Measurements from ENCODE around the gene LRRN2. TPM values are rescaled to one million over a fixed set of nuclear protein-coding genes. Genes with fewer than 3 reads are reported as not detected.
A peak's percentile ranks its signal among the peaks of the same experiment; 100 is the strongest.

The LRRN2 gene
- total and polyA plus RNA-seq, 9 of the 15 experiments (the other 6 are each of a cell fraction or from before 2014, with no cell fraction given): 0.05 TPM; not detected in 8

DNA sequence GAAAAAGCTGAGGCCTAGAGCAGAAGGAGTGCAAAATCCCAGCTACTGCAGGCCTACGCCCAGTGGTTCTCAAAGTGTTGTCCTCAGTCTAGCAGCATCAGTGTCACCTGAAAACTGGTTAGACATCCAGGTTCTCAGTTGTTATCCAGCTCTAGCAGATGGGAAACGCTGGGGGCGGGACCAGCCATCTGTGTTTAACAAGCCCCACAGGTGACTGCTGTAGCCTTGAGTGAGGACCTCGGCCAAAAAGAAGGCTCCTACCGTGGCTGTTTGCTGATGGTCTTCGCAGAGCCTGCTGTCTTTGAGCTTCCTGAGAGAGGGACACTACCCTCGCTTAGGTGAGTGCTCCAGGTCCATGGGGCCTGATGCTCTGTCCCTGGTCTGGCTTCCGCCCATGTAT, 69.7 kb downstream of the LRRN2 start:
- no peaks in the 10 kb centered on the region for H3K79me2 ChIP-seq (ENCODE audit: control insufficient read depth, insufficient read depth, low read length)
- intact Hi-C loops (cut with micrococcal nuclease): no loop called here
- H3K9me3 ChIP-seq (replicated peaks; ENCODE audit: control insufficient read depth, insufficient read depth, low read depth, low read length): no peaks in the 10 kb centered on the region
- peaks cover 48 to 69% of the 10 kb centered on the region in 2 experiments for H3K27me3 ChIP-seq (ENCODE audit: control insufficient read depth in 2 of 2, insufficient read depth in 2 of 2, low read length in 2 of 2)
- TF ChIP-seq CBFA2T3 (IDR thresholded peaks at IDR 0.05) (0 out of 2 replicates have a peak, but pooled peaks have one; percentile 10), PPARD (CRISPR knock-in tag; IDR thresholded peaks at IDR 0.05) (no peak)
- TF ChIP-seq, protein P1, sequence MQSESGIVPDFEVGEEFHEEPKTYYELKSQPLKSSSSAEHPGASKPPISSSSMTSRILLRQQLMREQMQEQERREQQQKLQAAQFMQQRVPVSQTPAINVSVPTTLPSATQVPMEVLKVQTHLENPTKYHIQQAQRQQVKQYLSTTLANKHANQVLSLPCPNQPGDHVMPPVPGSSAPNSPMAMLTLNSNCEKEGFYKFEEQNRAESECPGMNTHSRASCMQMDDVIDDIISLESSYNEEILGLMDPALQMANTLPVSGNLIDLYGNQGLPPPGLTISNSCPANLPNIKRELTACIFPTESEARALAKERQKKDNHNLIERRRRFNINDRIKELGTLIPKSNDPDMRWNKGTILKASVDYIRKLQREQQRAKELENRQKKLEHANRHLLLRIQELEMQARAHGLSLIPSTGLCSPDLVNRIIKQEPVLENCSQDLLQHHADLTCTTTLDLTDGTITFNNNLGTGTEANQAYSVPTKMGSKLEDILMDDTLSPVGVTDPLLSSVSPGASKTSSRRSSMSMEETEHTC (IDR thresholded peaks at IDR 0.05): no peak
- no peaks in the 10 kb centered on the region for H3K36me3 ChIP-seq (ENCODE audit: control insufficient read depth, insufficient read depth, low read length)
- WGBS (ENCODE audit: insufficient coverage, low coverage, missing lambda C conversion rate): 12% methylated on average over 8 of the region's 8 CpGs
- CTCF ChIA-PET (ENCODE audit: low intra/inter-chr PET ratio): no interaction called here
- H3K4me3 ChIP-seq: no peak overlapping the region
- H3K9ac ChIP-seq (ENCODE audit: insufficient read depth in 1 of 2, low read depth in 2 of 2, low read length in 2 of 2): no peak overlapping the region
- peaks cover 0 to 20% of the 10 kb centered on the region in 2 experiments; a peak in 1 of 5 replicates for H3K4me1 ChIP-seq (replicated peaks in 1 of 2; ENCODE audit: control insufficient read depth in 2 of 2, insufficient read depth in 2 of 2, low read length in 2 of 2)
- H4K20me1 ChIP-seq (replicated peaks; ENCODE audit: control insufficient read depth, insufficient read depth, low read length): no peaks in the 10 kb centered on the region
- H3K9me1 ChIP-seq (ENCODE audit: control insufficient read depth, insufficient read depth, low read length): no peaks in the 10 kb centered on the region
- H3K4me2 ChIP-seq (ENCODE audit: insufficient read depth, low read length): no peak overlapping the region
- in situ Hi-C loops (cut with MboI): no loop called here
- no peak; the same call in 2 of the 3 replicates for ATAC-seq
- no peak overlapping the region for H3K27ac ChIP-seq (ENCODE audit: extremely low read depth, low read depth, low read length)
- BruUV-seq (replicated peaks): no TSS peak
- no peak overlapping the region for H2AFZ ChIP-seq (ENCODE audit: low read depth, low read length)
- POLR2A ChIA-PET: interaction anchor here (0.5 to 1.2 kb wide), 7 partner anchors 9 to 1323 kb away, joined by 3 to 4 read pairs (median 3); no protein-coding TSS in a partner anchor
- DNase-seq (ENCODE audit: extremely low read depth in 1 of 4, low spot score in 3 of 4): no peak
- no peak for FAIRE-seq

DNA sequence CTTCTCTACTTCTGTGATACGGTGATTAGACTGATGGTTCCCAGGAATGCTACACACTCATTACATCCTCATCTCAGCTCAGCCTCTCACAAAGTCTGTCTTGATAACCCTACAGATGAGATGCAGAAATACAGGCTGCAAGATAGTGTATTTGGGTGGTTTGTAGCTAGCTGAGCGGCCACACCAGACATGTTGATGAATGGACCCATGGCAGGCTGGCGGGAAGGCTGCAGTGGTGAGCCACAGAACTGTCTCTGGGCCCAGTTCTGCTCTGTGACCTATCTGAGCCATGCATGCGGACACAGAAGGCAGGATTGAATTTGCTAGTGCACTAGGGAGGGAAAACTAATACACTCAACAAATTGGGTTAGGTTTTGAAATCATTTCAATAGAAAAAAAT, 71.9 kb downstream of the LRRN2 start:
- 11% methylated on average over 4 of the region's 4 CpGs for WGBS (ENCODE audit: insufficient coverage, low coverage, missing lambda C conversion rate)
- H2AFZ ChIP-seq (ENCODE audit: low read depth, low read length): no peak overlapping the region
- no peaks in the 10 kb centered on the region for H4K20me1 ChIP-seq (replicated peaks; ENCODE audit: control insufficient read depth, insufficient read depth, low read length)
- no peak overlapping the region for H3K27ac ChIP-seq (ENCODE audit: extremely low read depth, low read depth, low read length)
- CTCF ChIA-PET (ENCODE audit: low intra/inter-chr PET ratio): no interaction called here
- H3K4me2 ChIP-seq (ENCODE audit: insufficient read depth, low read length): no peak overlapping the region
- intact Hi-C loops (cut with micrococcal nuclease) (no loop called here), in situ Hi-C loops (cut with MboI) (no loop called here)
- DNase-seq (ENCODE audit: extremely low read depth in 1 of 4, low spot score in 3 of 4) (no peak), FAIRE-seq (peak; percentile 54), ATAC-seq (no peak)
- H3K4me3 ChIP-seq: no peak overlapping the region
- no TSS peak for BruUV-seq (replicated peaks)
- TF ChIP-seq, protein P2, sequence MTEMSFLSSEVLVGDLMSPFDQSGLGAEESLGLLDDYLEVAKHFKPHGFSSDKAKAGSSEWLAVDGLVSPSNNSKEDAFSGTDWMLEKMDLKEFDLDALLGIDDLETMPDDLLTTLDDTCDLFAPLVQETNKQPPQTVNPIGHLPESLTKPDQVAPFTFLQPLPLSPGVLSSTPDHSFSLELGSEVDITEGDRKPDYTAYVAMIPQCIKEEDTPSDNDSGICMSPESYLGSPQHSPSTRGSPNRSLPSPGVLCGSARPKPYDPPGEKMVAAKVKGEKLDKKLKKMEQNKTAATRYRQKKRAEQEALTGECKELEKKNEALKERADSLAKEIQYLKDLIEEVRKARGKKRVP (CRISPR knock-in tag; IDR thresholded peaks at IDR 0.05): no peak
- no peaks in the 10 kb centered on the region for H3K9me1 ChIP-seq (ENCODE audit: control insufficient read depth, insufficient read depth, low read length)
- peaks cover 0 to 9% of the 10 kb centered on the region in 2 experiments; a peak in 1 of 5 replicates for H3K4me1 ChIP-seq (replicated peaks in 1 of 2; ENCODE audit: control insufficient read depth in 2 of 2, insufficient read depth in 2 of 2, low read length in 2 of 2)
- POLR2A ChIA-PET: interaction anchor here (1.4 kb wide), 1 partner anchor 10 kb away, joined by 7 read pairs; no protein-coding TSS in a partner anchor
- peaks cover 55 to 74% of the 10 kb centered on the region in 2 experiments for H3K27me3 ChIP-seq (ENCODE audit: control insufficient read depth in 2 of 2, insufficient read depth in 2 of 2, low read length in 2 of 2)
- no peaks in the 10 kb centered on the region for H3K9me3 ChIP-seq (replicated peaks; ENCODE audit: control insufficient read depth, insufficient read depth, low read depth, low read length)
- no peaks in the 10 kb centered on the region for H3K79me2 ChIP-seq (ENCODE audit: control insufficient read depth, insufficient read depth, low read length)
- H3K36me3 ChIP-seq (ENCODE audit: control insufficient read depth, insufficient read depth, low read length): no peaks in the 10 kb centered on the region
- no peak overlapping the region for H3K9ac ChIP-seq (ENCODE audit: insufficient read depth in 1 of 2, low read depth in 2 of 2, low read length in 2 of 2)

Measured in K562 (cell line).